ENCODE measurements around the gene RPL36A. TPM values are rescaled to one million over a fixed set of nuclear protein-coding genes. Genes with fewer than 3 reads are reported as not detected.

RPL36A gene
- total and polyA plus RNA-seq, 12 donors, result 30.8 to 2,119 (median 57.0) TPM

- peak in 1 of 9 donors; percentile 5 for TF ChIP-seq CTCF (IDR thresholded peaks at IDR 0.05)
- Histone ChIP-seq H3K27me3 (peaks cover 0 to 49% (median 0%) of the 10 kb centered on the region in 7 donors), H3K4me3 (peak overlapping the region; percentile 35 to 76 (median 65)), H3K4me1 (peaks cover 0 to 25% (median 12%) of the 10 kb centered on the region in 9 donors), H3K36me3 (peaks cover 0 to 34% (median 0%) of the 10 kb centered on the region in 9 donors), H3K27ac (peak overlapping the region; percentile 48 to 99 (median 94)), H3K9me3 (no peaks in the 10 kb centered on the region)
- intact Hi-C loops (cut with DNase I), result loop anchor here in 6 of 10 donors (5.0 to 10.0 kb wide), 5 partner anchors 134 to 1759 kb away; partner anchors contain the start of gene ARMCX1 (in 4 of the 6)
- ATAC-seq (peak; percentile 86 to 95 (median 93)), DNase-seq (peak; percentile 74 to 79)
- 0 to 1% methylated on average over 28 to 52 of the region's 56 CpGs for WGBS, 2 donors
These were observed 27.4 kb downstream of the RPL36A start for GRCh38 chrX:101417981-101418841.

GRCh38 chrX:101419489-101419888 is 28.7 kb downstream of the RPL36A start:
- no peaks in the 10 kb centered on the region for H3K9me3 ChIP-seq
- no peak for TF ChIP-seq CTCF (IDR thresholded peaks at IDR 0.05)
- H3K4me1 ChIP-seq, result peaks cover 0 to 25% (median 12%) of the 10 kb centered on the region in 9 donors
- no peak for DNase-seq
- intact Hi-C loops (cut with DNase I), result loop anchor here in 6 of 10 donors (5.0 to 10.0 kb wide), 5 partner anchors 133 to 1758 kb away; partner anchors contain the start of gene ARMCX1 (in 4 of the 6)
- no peak for ATAC-seq
- H3K36me3 ChIP-seq, result peaks cover 0 to 35% (median 0%) of the 10 kb centered on the region in 9 donors
- peak overlapping the region in 4 of 10 donors; percentile 67 to 76 (median 74) for H3K4me3 ChIP-seq
- 81 to 93% methylated on average over 2 of the region's 2 CpGs for WGBS, 2 donors
- peaks cover 0 to 49% (median 0%) of the 10 kb centered on the region in 7 donors for H3K27me3 ChIP-seq
- peak overlapping the region in 4 of 10 donors; percentile 94 to 99 (median 96) for H3K27ac ChIP-seq

- H3K4me1 ChIP-seq, result no peaks in the 10 kb centered on the region
- H3K27me3 ChIP-seq, result no peaks in the 10 kb centered on the region
- H3K36me3 ChIP-seq, result peaks cover 0 to 80% (median 0%) of the 10 kb centered on the region in 9 donors
- no peak for TF ChIP-seq CTCF (IDR thresholded peaks at IDR 0.05)
- peaks cover 0 to 12% (median 0%) of the 10 kb centered on the region in 11 donors for H3K9me3 ChIP-seq
- no peak for DNase-seq
- no peak overlapping the region for H3K4me3 ChIP-seq
- no peak overlapping the region for H3K27ac ChIP-seq
- intact Hi-C loops (cut with DNase I), result no loop called here
- ATAC-seq, result no peak
- WGBS, 2 donors, result 97 to 100% methylated on average over 2 of the region's 2 CpGs
These were observed 37.1 kb downstream of the RPL36A start for GRCh38 chrX:101427954-101428353.

- no peaks in the 10 kb centered on the region for H3K4me1 ChIP-seq
- no peak overlapping the region for H3K27ac ChIP-seq
- H3K36me3 ChIP-seq, result peaks cover 0 to 61% (median 0%) of the 10 kb centered on the region in 9 donors
- peaks cover 0 to 12% (median 0%) of the 10 kb centered on the region in 11 donors for H3K9me3 ChIP-seq
- ATAC-seq (no peak), DNase-seq (no peak)
- WGBS, 2 donors, result 74 to 97% methylated on average over 1 of the region's 1 CpG
- no peaks in the 10 kb centered on the region for H3K27me3 ChIP-seq
- intact Hi-C loops (cut with DNase I), result no loop called here
- no peak overlapping the region for H3K4me3 ChIP-seq
- TF ChIP-seq CTCF (IDR thresholded peaks at IDR 0.05), result no peak
These were observed 39.1 kb downstream of the RPL36A start for GRCh38 chrX:101429934-101430333.
